BE2C (cell line): ENCODE data around the gene ECSIT.

Experiments used
- DNase-seq: peaks from one replicate; pipeline ENCODE4 v3.0.0-alpha.2; 2020
- H3K27me3 ChIP-seq: fragments of 250-450 bp; sonication (Bioruptor Pico); 2 replicates; pipeline ENCODE4 v1.5.1; 2020; ENCODE audit warnings: mild to moderate bottlenecking
- H3K36me3 ChIP-seq: fragments of 250-450 bp; sonication (Bioruptor Pico); 2 replicates; pipeline ENCODE4 v1.5.1; 2020; ENCODE audit warnings: mild to moderate bottlenecking
- H3K4me1 ChIP-seq: fragments of 250-450 bp; sonication (Bioruptor Pico); 2 replicates; pipeline ENCODE4 v1.5.1; 2020
- H3K4me3 ChIP-seq: 2 replicates; pipeline ENCODE4 v1.5.1; 2011; ENCODE audit warnings: low read depth, low read length
- H3K9me3 ChIP-seq: fragments of 250-450 bp; sonication (Bioruptor Pico); 2 replicates; pipeline ENCODE4 v1.5.1; 2020
- TF ChIP-seq, protein P1 (sequence below): IDR thresholded peaks from 2 replicates; pipeline ENCODE4 v1.5.1; 2012; ENCODE audit warnings: mild to moderate bottlenecking, low read depth, low read length

The ECSIT gene

DNA sequence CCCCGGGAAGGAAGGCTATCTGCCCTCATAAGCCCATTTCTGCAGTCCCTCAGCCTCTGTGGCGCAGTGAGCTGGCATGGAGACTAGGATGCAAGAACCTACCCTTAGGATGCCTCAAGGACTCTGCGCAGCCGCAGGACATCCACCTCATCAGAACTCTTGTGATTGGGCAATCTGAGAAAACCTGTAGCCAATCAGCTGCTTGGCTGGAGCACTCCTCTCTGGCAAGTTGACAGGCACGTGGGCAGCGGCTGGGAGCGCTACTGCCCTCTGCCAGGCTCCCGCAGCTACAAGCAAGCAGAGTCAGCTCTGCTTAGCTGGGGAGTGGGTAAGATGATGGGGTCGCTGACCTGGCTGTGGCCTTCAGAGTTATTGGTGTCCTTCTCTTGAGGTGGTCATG, 1.5 kb upstream of the ECSIT start:
- peak; percentile 96 for DNase-seq
- no peaks in the 10 kb centered on the region for H3K9me3 ChIP-seq
- H3K36me3 ChIP-seq = peaks cover 7% of the 10 kb centered on the region
- H3K4me1 ChIP-seq = peaks cover 9% of the 10 kb centered on the region; the same call in 1 of the 2 replicates
- TF ChIP-seq, protein P1, sequence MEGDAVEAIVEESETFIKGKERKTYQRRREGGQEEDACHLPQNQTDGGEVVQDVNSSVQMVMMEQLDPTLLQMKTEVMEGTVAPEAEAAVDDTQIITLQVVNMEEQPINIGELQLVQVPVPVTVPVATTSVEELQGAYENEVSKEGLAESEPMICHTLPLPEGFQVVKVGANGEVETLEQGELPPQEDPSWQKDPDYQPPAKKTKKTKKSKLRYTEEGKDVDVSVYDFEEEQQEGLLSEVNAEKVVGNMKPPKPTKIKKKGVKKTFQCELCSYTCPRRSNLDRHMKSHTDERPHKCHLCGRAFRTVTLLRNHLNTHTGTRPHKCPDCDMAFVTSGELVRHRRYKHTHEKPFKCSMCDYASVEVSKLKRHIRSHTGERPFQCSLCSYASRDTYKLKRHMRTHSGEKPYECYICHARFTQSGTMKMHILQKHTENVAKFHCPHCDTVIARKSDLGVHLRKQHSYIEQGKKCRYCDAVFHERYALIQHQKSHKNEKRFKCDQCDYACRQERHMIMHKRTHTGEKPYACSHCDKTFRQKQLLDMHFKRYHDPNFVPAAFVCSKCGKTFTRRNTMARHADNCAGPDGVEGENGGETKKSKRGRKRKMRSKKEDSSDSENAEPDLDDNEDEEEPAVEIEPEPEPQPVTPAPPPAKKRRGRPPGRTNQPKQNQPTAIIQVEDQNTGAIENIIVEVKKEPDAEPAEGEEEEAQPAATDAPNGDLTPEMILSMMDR = peak; percentile 63
- H3K27me3 ChIP-seq = no peaks in the 10 kb centered on the region
- H3K4me3 ChIP-seq = 0 out of 2 replicates have a peak overlapping the region, but pooled peaks have one; percentile 10

DNA sequence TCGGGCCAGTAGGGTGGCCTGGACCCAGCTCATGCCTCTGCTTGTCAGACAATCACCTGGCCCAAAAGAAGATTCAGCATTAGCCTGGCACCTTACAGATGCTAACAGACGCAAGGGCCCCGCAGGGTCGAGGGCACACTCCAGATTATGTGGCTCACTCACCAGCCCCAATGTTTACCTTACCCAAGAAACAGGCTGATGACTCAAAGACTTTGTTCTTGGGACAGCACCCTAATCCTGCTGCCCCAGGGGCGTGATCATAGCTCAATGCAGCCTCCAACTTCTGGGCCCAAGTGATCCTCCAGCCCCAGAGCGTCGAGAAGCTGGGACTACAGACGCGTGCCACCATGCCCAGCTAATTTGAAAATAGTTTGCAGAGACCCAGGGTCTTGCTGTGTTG, 9.8 kb downstream of the ECSIT start:
- H3K9me3 ChIP-seq = no peaks in the 10 kb centered on the region
- H3K4me3 ChIP-seq = no peak overlapping the region
- H3K27me3 ChIP-seq = no peaks in the 10 kb centered on the region
- H3K36me3 ChIP-seq = peaks cover 48% of the 10 kb centered on the region
- no peak for DNase-seq
- H3K4me1 ChIP-seq = no peaks in the 10 kb centered on the region
- TF ChIP-seq, protein P1 = no peak

DNA sequence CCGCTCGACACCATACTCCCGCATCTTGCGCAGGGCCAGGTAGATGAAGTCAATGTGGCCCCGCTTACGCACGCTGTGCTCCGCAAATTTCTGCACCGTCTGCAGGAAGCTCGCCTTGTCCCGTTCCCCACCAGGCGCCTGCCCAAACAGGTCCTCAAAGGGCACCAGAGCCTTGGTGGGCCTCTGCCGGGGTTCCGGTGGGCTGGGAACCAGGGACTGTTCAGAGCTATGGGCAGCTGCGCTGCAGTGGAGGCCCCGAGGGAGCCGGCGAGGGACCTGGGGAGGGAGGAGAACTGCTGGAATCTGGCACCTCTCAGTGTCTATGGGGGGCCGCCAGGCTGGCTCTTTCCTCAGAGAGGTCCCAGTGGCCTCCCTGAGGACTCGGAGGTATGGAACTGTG, 15.0 kb downstream of the ECSIT start:
- TF ChIP-seq, protein P1 = no peak
- H3K36me3 ChIP-seq = peaks cover 55% of the 10 kb centered on the region
- H3K27me3 ChIP-seq = no peaks in the 10 kb centered on the region
- H3K4me1 ChIP-seq = no peaks in the 10 kb centered on the region
- no peak for DNase-seq
- H3K9me3 ChIP-seq = no peaks in the 10 kb centered on the region
- no peak overlapping the region for H3K4me3 ChIP-seq

DNA sequence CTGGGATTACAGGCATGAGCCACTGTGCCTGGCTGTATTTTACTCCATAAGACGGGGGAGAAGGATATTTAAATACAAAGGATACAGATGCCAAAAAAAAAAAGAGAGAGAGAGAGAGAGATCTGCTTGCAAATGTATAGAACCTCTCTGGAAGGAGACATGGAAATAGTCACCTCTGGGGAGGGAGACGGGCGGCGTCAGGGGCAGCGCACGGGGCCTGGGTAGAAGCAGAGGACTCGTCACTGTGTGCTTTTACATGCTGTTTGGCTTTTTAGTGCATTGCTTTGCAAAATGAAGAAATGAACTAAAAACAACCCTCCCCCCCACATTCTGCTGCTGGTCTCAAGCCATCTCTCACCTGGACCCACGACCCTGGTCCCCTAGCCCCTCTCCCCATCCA, 18.5 kb downstream of the ECSIT start:
- DNase-seq = no peak
- Histone ChIP-seq H3K4me1 (no peaks in the 10 kb centered on the region), H3K36me3 (peaks cover 42% of the 10 kb centered on the region), H3K9me3 (no peaks in the 10 kb centered on the region), H3K4me3 (no peak overlapping the region), H3K27me3 (no peaks in the 10 kb centered on the region)
- TF ChIP-seq, protein P1 = no peak

DNA sequence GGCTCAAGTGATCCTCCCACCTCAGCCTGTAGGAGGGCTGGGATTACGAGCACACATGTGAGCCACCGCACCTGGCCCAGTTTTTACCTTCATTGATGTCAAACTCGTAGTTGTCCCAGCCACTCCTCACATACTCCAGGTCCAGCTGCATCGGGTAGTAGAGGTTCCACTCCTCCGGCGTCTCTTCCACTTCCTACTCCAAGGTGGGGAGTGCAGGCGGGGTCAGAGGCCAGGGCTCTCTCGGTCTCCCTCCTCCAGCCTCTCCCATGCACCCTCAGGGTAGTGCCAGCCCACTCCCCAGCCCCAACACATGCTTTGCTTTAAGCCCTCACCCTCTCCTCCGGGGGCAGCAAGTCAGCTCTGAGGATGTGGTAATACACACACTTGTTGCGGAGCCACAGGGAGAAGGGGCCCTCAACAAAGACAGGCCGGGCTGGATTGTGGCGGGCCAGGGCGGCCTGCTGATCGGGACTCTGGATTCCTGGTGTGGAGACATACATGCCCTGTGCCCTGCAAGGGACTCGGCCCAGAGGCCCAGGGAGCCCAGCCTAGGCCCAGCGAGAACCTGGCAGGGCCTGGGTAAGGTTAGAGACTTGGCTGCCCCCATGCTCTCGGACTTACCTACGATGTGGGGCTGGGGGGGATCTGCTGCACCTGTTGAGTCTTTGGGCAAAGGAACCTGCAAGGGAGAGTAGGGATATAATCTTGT, 21.4 kb downstream of the ECSIT start:
- no peaks in the 10 kb centered on the region for H3K27me3 ChIP-seq
- no peak for DNase-seq
- H3K4me3 ChIP-seq = no peak overlapping the region
- TF ChIP-seq, protein P1 = no peak
- H3K4me1 ChIP-seq = peaks cover 5% of the 10 kb centered on the region
- peaks cover 25% of the 10 kb centered on the region for H3K36me3 ChIP-seq
- H3K9me3 ChIP-seq = no peaks in the 10 kb centered on the region

DNA sequence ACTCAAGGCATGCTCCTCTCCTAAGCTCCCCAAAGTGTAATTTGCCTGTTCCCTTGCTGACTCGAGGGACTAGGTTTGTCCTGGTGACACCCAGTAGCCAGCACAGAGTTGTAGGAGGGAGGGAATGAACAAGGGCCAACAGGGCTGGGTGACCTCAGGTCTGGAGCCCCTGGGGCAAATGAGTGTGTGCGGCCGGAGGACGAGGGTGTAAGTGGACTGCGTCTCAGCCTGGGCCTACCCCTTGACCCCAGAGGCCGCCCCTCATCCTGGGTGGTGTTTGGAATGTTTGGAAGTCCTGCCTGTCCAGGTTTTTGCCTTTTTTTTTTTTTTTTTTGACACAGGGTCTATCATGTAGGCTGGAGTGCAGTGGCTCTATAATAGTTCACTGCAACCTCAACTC, 22.0 kb downstream of the ECSIT start:
- TF ChIP-seq, protein P1 = no peak
- H3K4me3 ChIP-seq = no peak overlapping the region
- peaks cover 5% of the 10 kb centered on the region for H3K4me1 ChIP-seq
- H3K36me3 ChIP-seq = peaks cover 19% of the 10 kb centered on the region
- H3K27me3 ChIP-seq = no peaks in the 10 kb centered on the region
- no peaks in the 10 kb centered on the region for H3K9me3 ChIP-seq
- DNase-seq = no peak
